Urinary bladder (tissue), 4 donors: ENCODE results near the gene CLINT1. TPM values are rescaled to one million over a fixed set of nuclear protein-coding genes. Genes with fewer than 3 reads are reported as not detected.
"Not testable (repeated sequence)": the region's sequence is repeated elsewhere in the genome, so short reads cannot be mapped to it uniquely, and the experiment has no call there.

Experiments
- DNase-seq: peaks from one replicate; pipeline ENCODE4 v3.0.0-alpha.2; 2015; ENCODE audit errors: extremely low spot score
- H3K27ac ChIP-seq: one replicate; pipeline ENCODE4 v1.5.1; 2013; ENCODE audit warnings: low read depth, mild to moderate bottlenecking, moderate library complexity
- H3K36me3 ChIP-seq: one replicate; pipeline ENCODE4 v1.6.1; 2013; ENCODE audit warnings: mild to moderate bottlenecking, moderate library complexity; ENCODE audit not compliant: insufficient read depth
- H3K4me1 ChIP-seq: one replicate; pipeline ENCODE4 v1.6.1; 2013; ENCODE audit warnings: mild to moderate bottlenecking, moderate library complexity; ENCODE audit not compliant: insufficient read depth
- H3K4me3 ChIP-seq: one replicate; pipeline ENCODE4 v1.5.1; 2013; ENCODE audit warnings: low read depth, low read length
- WGBS: extraction: QIAGEN DNeasy Blood & Tissue Kit; methylation state at CpG from one replicate; pipeline ENCODE4 v1.1.7; 2013; 5-methylcytosine and 5-hydroxymethylcytosine counted together
- polyA plus RNA-seq: library from polyadenylated mRNA; stranded (reverse); fragments of 200-250 nt; gene quantifications from one replicate; pipeline ENCODE4 v1.2.3, GENCODE V29; 2013
- total RNA-seq: library from RNA; depleted of rRNA; stranded (reverse); fragments of >200 nt; gene quantifications from one replicate; pipeline ENCODE4 v1.2.3, GENCODE V29; 2014
- donor health status: healthy with polysubstance abuse.
- donor health status: healthy.

Gene CLINT1
- total and polyA plus RNA-seq, 2 donors, result 46.8 to 131 TPM

GRCh38 chr5:157853365-157853764, 5.6 kb downstream of the CLINT1 start:
- not testable (repeated sequence) for H3K27ac ChIP-seq, DNase-seq, H3K36me3 ChIP-seq, H3K4me3 ChIP-seq, H3K4me1 ChIP-seq
- 94% methylated on average over 9 of the region's 9 CpGs for WGBS

GRCh38 chr5:157845914-157846598, 12.9 kb downstream of the CLINT1 start:
- no peak overlapping the region for H3K27ac ChIP-seq
- no peak for DNase-seq
- no peak overlapping the region for H3K4me3 ChIP-seq
- no peaks in the 10 kb centered on the region for H3K4me1 ChIP-seq
- H3K36me3 ChIP-seq, result peaks cover 2% of the 10 kb centered on the region
- 97% methylated on average over 3 of the region's 3 CpGs for WGBS

GRCh38 chr5:157842787-157843186, 16.2 kb downstream of the CLINT1 start:
- WGBS, result 76% methylated on average over 4 of the region's 4 CpGs
- no peaks in the 10 kb centered on the region for H3K4me1 ChIP-seq
- DNase-seq, result no peak
- no peak overlapping the region for H3K27ac ChIP-seq
- H3K4me3 ChIP-seq, result no peak overlapping the region
- H3K36me3 ChIP-seq, result peaks cover under 1% of the 10 kb centered on the region

DNA sequence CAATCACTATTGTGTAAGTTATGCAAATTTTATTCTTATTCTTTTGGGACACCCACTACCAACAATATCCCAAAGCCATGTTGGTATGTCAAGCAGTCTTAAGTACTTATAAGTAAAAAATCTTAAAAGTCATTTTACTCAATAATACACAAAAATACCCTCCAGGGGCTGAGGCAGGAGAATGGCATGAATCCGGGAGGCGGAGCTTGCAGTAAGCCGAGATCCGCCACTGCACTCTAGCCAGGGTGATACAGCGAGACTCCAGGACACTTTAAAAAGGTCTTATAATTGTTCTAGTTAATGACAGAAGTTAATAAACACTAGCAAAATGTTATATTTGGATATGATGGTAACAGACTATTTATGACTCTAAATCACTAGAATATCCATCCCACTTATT, 16.8 kb downstream of the CLINT1 start:
- H3K4me3 ChIP-seq, result no peak overlapping the region
- no peaks in the 10 kb centered on the region for H3K4me1 ChIP-seq
- DNase-seq, result no peak
- no peak overlapping the region for H3K27ac ChIP-seq
- no peaks in the 10 kb centered on the region for H3K36me3 ChIP-seq
- 86% methylated on average over 5 of the region's 5 CpGs for WGBS

DNA sequence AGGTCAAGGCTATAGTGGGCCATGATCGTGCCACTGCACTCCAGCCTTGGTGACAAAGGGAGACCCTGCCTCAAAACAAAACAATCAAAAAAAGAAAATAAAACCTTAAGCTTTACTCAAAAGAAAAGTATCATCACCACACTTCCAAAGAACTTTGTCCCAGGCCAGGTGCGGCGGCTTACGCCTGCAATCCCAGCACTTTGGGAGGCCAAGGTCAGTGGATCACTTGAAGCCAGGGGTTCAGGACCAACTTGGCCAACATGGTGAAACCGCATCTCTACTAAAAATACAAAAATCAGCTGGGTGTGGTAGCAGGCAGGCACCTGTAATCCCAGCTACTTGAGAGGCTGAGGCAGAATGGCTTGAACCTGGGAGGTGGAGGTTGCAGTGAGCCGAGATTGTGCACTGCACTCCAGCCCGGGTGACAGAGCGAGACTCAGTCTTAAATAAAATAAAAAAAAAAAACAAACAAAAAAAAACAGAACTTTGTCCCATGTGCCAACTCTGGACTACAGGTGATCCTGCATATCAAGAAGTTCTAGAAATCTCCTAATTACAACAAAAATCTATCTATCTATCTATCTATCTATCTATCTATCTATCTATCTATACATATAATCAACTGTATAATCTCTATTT, 19.7 kb downstream of the CLINT1 start:
- WGBS, result 87% methylated on average over 8 of the region's 8 CpGs
- Histone ChIP-seq H3K36me3 (no peaks in the 10 kb centered on the region), H3K4me1 (peaks cover 2% of the 10 kb centered on the region), H3K27ac (no peak overlapping the region), H3K4me3 (no peak overlapping the region)
- DNase-seq, result no peak

GRCh38 chr5:157836121-157836753, 22.7 kb downstream of the CLINT1 start:
- DNase-seq, result no peak
- Histone ChIP-seq H3K36me3 (no peaks in the 10 kb centered on the region), H3K4me3 (no peak overlapping the region), H3K4me1 (peaks cover 2% of the 10 kb centered on the region), H3K27ac (no peak overlapping the region)
- WGBS, result 98% methylated on average over 2 of the region's 2 CpGs

DNA sequence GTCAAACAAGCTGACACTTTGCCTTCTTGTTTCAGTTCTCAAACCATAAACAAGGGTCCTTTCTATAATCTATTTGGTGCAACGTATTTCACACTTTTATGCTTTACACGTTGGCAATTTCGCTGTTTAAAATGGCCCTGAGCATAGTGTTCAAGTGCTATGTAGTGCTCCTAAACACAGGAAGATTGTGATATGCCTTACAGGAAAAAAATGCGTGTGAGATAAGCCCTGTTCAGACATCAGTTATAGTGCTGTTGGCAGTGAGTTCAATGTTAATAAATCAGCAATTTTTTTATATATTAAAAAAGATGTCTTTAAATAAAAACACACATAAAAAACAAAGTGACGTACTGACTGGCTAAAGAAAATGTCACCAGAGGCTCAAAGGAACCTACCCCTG, 23.9 kb downstream of the CLINT1 start:
- no peak for DNase-seq

DNA sequence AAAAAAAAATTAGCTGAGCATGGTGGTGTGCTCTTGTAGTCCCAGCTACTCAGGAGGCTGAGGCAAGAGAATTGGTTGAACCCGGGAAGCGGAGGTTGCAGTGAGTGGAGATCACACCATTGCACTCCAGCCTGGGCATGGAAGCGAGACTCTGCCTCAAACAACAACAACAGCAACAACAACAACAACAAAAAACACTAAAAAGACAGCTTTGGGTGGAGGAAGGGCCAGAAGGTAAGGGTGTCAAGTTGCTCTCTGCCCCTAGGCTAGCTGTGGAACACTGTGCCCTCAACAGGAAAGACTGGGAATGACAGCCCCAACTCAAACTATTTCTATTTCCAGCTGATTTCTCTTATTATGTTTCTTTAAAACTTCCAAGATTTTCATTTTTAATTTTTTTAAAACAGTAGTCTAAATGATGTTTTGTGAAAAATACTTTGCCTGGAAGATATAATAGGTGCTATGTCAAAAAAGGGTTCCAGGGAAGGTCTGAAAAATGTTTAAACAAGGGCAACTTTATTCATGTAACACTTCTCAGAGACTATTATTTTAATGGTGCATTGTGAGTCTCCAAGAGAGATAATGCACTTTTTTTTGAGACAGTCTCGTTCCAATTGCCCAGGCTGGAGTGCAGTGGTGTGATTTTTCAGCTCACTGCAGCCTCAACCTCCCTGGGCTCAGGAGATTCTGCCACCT, 29.9 kb downstream of the CLINT1 start:
- Histone ChIP-seq H3K27ac (no peak overlapping the region), H3K4me1 (no peaks in the 10 kb centered on the region), H3K4me3 (no peak overlapping the region), H3K36me3 (no peaks in the 10 kb centered on the region)
- WGBS, result 96% methylated on average over 4 of the region's 4 CpGs
- DNase-seq, result no peak

More for the DNA sequence above, 23.9 kb downstream of the CLINT1 start:
- Histone ChIP-seq H3K4me3 (no peak overlapping the region), H3K4me1 (peaks cover 2% of the 10 kb centered on the region), H3K27ac (no peak overlapping the region), H3K36me3 (no peaks in the 10 kb centered on the region)
- WGBS, result 74% methylated on average over 5 of the region's 5 CpGs

DNA sequence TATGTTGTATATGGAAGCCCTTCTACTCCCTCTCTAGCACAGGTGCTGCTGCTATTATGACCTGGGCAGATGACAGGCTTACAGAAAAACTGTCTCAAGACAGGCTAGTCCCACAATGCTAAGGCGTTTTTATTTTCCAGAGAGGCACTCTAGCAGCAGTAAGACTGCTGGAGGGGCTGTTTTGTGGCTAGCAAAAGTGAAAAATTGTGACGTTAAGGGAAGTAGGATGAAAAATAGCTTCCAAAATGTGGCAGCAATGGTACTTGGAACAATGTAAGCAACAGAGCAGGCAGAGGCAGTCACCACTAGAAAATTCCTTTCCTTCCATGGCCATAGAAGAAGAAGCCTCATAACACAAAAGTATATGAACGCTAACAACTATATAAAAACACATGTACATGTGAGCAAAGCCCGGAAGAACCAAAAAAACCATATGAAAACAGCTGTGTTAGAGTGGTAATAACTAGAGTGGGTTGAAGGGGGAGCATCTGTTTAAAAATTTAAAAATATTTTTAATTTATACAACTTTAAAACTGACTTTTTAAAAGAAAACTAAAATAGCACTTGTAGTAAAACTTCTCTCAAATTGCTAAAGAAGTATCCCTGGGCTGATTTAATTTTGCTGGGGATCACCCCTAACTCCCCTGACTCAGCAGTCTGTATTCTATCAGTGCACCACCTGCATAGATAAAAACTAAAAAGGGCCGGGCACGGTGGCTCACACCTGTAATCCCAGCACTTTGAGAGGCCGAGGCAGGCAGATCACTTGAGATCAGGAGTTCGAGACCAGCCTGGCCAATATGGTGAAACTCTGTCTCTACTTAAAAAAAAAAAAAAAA, 30.6 kb downstream of the CLINT1 start:
- WGBS, result 44% methylated on average over 8 of the region's 8 CpGs
- Histone ChIP-seq H3K4me1 (no peaks in the 10 kb centered on the region), H3K27ac (no peak overlapping the region), H3K4me3 (no peak overlapping the region), H3K36me3 (no peaks in the 10 kb centered on the region)
- DNase-seq, result no peak

GRCh38 chr5:157827423-157827822, 31.5 kb downstream of the CLINT1 start:
- no peaks in the 10 kb centered on the region for H3K36me3 ChIP-seq
- DNase-seq, result no peak
- no peak overlapping the region for H3K27ac ChIP-seq
- WGBS, result 15% methylated on average over 3 of the region's 3 CpGs
- H3K4me1 ChIP-seq, result no peaks in the 10 kb centered on the region
- H3K4me3 ChIP-seq, result no peak overlapping the region

DNA sequence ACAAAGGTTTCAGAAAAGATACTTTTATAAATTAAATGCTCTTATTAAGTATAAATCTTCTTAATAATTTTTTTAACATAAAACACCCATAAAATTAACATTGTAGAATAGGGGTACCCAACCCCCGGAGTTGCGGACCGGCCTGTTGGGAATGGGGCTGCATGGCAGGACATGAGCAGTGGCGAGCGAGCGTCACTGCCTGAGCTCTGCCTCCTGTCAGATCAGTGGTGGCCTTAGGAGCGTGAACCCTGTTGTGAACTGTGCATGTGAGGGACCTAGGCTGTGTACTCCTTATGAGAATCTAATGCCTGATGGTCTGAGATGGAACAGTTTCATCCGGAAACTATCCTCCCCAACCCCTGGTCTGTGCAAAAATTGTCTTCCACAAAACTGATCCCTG, 35.3 kb downstream of the CLINT1 start:
- Histone ChIP-seq H3K27ac (no peak overlapping the region), H3K36me3 (no peaks in the 10 kb centered on the region), H3K4me1 (no peaks in the 10 kb centered on the region), H3K4me3 (no peak overlapping the region)
- WGBS, result 96% methylated on average over 8 of the region's 8 CpGs
- no peak for DNase-seq

GRCh38 chr5:157821822-157822622, 36.9 kb downstream of the CLINT1 start:
- H3K36me3 ChIP-seq, result no peaks in the 10 kb centered on the region
- H3K4me1 ChIP-seq, result no peaks in the 10 kb centered on the region
- no peak overlapping the region for H3K4me3 ChIP-seq
- DNase-seq, result no peak
- 85% methylated on average over 7 of the region's 7 CpGs for WGBS
- no peak overlapping the region for H3K27ac ChIP-seq
